Ishikawa (cell line): Measurements from ENCODE around the gene U2AF2.
A peak's percentile ranks its signal among the peaks of the same experiment; 100 is the strongest.

Experiments
- CEBPB ChIP-seq: IDR thresholded peaks from 2 replicates; pipeline ENCODE4 v1.6.1; 2012
- CREB1 ChIP-seq: IDR thresholded peaks from 2 replicates; pipeline ENCODE4 v1.6.1; 2012; ENCODE audit warnings: low read depth
- EGR1 ChIP-seq: IDR thresholded peaks from 2 replicates; pipeline ENCODE4 v1.6.1; 2012
- EP300 ChIP-seq: IDR thresholded peaks from 2 replicates; pipeline ENCODE4 v1.6.1; 2012; ENCODE audit warnings: borderline replicate concordance
- FOXM1 ChIP-seq: IDR thresholded peaks from 2 replicates; pipeline ENCODE4 v1.6.1; 2012; ENCODE audit warnings: low read depth, borderline replicate concordance
- NFIC ChIP-seq: IDR thresholded peaks from 2 replicates; pipeline ENCODE4 v1.6.1; 2012
- RAD21 ChIP-seq: IDR thresholded peaks from 2 replicates; pipeline ENCODE4 v1.6.1; 2012; ENCODE audit warnings: low read depth
- TAF1 ChIP-seq: IDR thresholded peaks from 2 replicates; pipeline ENCODE4 v1.6.1; 2012; ENCODE audit warnings: low read depth, mild to moderate bottlenecking
- TCF12 ChIP-seq: IDR thresholded peaks from 2 replicates; pipeline ENCODE4 v1.6.1; 2012; ENCODE audit warnings: low read depth
- TEAD4 ChIP-seq: IDR thresholded peaks from 2 replicates; pipeline ENCODE4 v1.6.1; 2012
- YY1 ChIP-seq: IDR thresholded peaks from 2 replicates; pipeline ENCODE4 v1.6.1; 2012; ENCODE audit warnings: low read depth
- ZBTB7A ChIP-seq: IDR thresholded peaks from 2 replicates; pipeline ENCODE4 v1.6.1; 2012; ENCODE audit warnings: low read depth
- TF ChIP-seq, protein P1 (sequence below): IDR thresholded peaks from 2 replicates; pipeline ENCODE4 v1.6.1; 2012
- TF ChIP-seq, protein P2 (sequence below): IDR thresholded peaks from 2 replicates; pipeline ENCODE4 v1.6.1; 2012; ENCODE audit warnings: low read depth, mild to moderate bottlenecking
- TF ChIP-seq, protein P3 (sequence below): IDR thresholded peaks from 2 replicates; pipeline ENCODE4 v1.6.1; 2012

The U2AF2 gene

DNA sequence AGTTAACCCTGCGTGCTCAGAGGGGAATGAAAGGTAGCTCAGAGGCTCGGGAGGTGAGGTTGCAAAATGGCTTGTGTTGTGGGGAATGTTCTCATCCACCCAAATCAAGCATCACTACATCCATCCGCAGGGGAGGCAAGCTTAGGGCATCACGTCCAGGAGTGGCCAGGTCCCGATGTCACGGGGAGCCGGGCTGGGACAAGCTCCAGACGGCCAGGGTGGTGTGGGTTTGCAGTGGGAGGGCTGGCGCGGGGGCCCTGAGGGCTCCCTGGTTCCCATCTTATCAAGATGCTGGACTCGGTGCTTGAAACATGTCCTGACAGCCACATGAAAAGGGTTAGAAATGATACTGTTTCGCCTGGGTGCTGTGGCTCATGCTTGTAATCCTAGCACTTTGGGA is 46.0 kb downstream of the U2AF2 start:
- TF ChIP-seq TEAD4 = no peak
- TF ChIP-seq EP300 = no peak
- no peak for TF ChIP-seq RAD21
- TF ChIP-seq, protein P1, sequence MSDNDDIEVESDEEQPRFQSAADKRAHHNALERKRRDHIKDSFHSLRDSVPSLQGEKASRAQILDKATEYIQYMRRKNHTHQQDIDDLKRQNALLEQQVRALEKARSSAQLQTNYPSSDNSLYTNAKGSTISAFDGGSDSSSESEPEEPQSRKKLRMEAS = no peak
- no peak for TF ChIP-seq FOXM1
- no peak for TF ChIP-seq YY1
- no peak for TF ChIP-seq CREB1
- TF ChIP-seq TCF12 = no peak
- no peak for TF ChIP-seq NFIC
- TF ChIP-seq, protein P2, sequence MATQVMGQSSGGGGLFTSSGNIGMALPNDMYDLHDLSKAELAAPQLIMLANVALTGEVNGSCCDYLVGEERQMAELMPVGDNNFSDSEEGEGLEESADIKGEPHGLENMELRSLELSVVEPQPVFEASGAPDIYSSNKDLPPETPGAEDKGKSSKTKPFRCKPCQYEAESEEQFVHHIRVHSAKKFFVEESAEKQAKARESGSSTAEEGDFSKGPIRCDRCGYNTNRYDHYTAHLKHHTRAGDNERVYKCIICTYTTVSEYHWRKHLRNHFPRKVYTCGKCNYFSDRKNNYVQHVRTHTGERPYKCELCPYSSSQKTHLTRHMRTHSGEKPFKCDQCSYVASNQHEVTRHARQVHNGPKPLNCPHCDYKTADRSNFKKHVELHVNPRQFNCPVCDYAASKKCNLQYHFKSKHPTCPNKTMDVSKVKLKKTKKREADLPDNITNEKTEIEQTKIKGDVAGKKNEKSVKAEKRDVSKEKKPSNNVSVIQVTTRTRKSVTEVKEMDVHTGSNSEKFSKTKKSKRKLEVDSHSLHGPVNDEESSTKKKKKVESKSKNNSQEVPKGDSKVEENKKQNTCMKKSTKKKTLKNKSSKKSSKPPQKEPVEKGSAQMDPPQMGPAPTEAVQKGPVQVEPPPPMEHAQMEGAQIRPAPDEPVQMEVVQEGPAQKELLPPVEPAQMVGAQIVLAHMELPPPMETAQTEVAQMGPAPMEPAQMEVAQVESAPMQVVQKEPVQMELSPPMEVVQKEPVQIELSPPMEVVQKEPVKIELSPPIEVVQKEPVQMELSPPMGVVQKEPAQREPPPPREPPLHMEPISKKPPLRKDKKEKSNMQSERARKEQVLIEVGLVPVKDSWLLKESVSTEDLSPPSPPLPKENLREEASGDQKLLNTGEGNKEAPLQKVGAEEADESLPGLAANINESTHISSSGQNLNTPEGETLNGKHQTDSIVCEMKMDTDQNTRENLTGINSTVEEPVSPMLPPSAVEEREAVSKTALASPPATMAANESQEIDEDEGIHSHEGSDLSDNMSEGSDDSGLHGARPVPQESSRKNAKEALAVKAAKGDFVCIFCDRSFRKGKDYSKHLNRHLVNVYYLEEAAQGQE = no peak
- TF ChIP-seq ZBTB7A = no peak
- TF ChIP-seq CEBPB = no peak
- TF ChIP-seq TAF1 = no peak

DNA sequence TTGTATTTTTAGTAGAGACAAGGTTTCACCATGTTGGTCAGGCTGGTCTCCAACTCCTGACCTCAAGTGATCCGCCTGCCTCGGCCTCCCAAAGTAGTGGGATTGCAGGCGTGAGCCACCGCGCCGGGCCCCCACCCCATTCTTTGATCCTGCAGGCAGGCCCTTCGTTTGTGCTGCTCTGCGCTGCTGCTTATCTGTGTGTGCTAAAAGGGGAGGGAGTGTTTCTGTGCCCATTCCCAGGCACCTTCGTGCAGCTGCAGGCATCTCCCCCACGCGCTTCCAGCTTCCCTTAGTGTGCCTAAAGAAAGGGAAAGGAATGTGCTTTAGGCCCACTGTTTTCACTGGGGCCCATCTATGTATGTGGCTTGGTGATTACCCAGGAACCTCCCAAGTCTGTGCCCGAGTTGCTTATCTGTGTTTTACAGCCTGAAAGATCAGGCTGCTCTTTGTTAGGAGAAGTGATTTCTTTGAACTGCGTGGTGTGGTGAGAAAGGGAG is 47.3 kb downstream of the U2AF2 start:
- TF ChIP-seq TEAD4 = no peak
- TF ChIP-seq, protein P3, sequence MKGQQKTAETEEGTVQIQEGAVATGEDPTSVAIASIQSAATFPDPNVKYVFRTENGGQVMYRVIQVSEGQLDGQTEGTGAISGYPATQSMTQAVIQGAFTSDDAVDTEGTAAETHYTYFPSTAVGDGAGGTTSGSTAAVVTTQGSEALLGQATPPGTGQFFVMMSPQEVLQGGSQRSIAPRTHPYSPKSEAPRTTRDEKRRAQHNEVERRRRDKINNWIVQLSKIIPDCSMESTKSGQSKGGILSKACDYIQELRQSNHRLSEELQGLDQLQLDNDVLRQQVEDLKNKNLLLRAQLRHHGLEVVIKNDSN = no peak
- no peak for TF ChIP-seq ZBTB7A
- TF ChIP-seq, protein P1 = no peak
- no peak for TF ChIP-seq NFIC
- no peak for TF ChIP-seq RAD21
- no peak for TF ChIP-seq FOXM1
- no peak for TF ChIP-seq TAF1

DNA sequence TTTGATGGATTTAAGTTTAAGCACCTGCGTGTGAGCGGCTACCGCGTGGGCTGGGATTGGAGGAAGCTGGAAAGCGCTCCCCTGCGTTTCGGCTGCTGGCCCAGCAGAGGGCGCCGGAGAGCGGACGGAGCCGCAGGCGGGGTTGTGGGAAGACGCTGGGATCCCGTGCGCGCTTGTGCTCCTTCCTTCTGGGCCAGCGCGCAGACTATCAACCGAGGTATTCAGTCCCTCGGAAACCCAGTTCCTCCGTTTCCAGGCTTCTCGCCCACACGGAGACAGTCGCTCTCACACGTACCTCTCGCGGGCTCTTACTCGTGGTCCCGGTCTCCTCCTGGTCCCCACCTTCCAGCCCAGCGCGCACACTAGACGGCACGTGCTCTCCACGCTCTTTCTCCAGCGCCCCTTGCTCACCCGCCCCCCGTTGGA is 49.0 kb downstream of the U2AF2 start:
- no peak for TF ChIP-seq RAD21
- no peak for TF ChIP-seq TEAD4
- TF ChIP-seq TAF1 = no peak
- TF ChIP-seq CREB1 = no peak
- TF ChIP-seq NFIC = no peak
- no peak for TF ChIP-seq FOXM1
- no peak for TF ChIP-seq TCF12
- TF ChIP-seq, protein P2 = no peak
- no peak for TF ChIP-seq ZBTB7A
- TF ChIP-seq CEBPB = no peak
- TF ChIP-seq, protein P1 = no peak
- no peak for TF ChIP-seq EP300
- no peak for TF ChIP-seq YY1
- TF ChIP-seq EGR1 = no peak
- TF ChIP-seq, protein P3 = no peak

DNA sequence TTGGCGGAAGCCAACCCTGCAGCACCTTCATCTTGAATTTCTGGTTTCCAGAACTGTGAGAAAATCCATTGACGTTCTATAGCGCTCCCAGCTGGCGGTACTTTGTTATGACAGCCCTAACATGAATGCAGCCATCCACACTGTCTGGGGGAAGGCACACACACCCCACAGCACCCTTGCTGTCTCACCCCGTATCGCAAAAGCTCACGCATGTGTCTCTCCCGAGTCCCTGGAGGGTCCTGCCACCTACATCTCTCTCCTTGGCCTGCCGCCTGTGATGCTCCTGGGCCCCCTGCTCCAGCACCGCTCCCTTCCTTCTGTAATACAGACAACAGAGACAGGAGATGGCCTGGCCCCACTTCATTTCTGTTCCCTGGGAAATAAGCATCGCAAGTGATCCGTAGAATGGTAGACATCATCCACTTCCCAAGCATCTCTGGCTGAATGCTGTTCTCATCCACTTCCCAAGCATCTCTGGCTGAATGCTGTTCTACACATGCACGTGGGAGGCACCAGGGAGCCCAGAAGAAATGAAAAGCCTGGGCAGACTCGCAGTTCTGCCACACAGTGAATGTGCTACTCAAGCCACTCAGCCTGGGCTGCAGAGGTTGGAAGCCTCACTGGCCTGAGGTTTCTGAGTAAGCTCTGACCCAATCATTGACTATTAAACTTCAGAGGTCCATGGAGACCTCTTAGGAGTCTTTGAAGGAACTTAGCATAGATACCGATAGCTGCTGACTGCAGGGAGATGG is 49.8 kb downstream of the U2AF2 start:
- TF ChIP-seq EP300 = no peak
- 0 out of 2 replicates have a peak, but pooled peaks have one; percentile 7 for TF ChIP-seq RAD21

DNA sequence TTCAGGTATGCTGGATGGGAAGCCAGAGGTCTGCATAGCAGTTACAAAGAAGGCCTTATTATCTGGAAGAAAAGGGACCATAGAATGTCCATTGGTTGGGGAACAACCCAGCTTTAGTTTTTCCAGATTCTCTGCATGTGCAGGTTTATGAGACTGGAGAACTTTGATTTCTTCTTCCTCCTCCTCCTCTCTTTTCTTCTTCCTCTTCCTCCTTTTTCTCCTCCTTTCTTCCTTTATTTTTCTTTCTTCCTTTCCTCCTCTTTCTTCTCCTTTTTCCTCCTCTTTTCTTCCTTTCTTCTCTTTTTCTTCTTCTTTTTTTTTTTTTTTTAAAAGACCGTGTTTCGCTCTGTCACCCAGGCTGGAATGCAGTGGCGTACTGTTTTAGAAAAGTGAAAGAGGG is 51.1 kb downstream of the U2AF2 start:
- TF ChIP-seq YY1 = no peak
- TF ChIP-seq NFIC = no peak
- TF ChIP-seq CREB1 = no peak
- no peak for TF ChIP-seq TAF1
- TF ChIP-seq, protein P1 = no peak
- TF ChIP-seq, protein P2 = no peak
- no peak for TF ChIP-seq TCF12
- no peak for TF ChIP-seq ZBTB7A
- no peak for TF ChIP-seq FOXM1
- TF ChIP-seq CEBPB = no peak
- TF ChIP-seq EGR1 = no peak
- no peak for TF ChIP-seq EP300
- TF ChIP-seq, protein P3 = no peak
- no peak for TF ChIP-seq TEAD4
- no peak for TF ChIP-seq RAD21
